Memory B cell (primary cell): ENCODE data around the gene EXTL2.
"Not testable (repeated sequence)": the region's sequence is repeated elsewhere in the genome, so short reads cannot be mapped to it uniquely, and the experiment has no call there.

Experiments
- ATAC-seq: fragments of 150-1000 bp; cut with Tn5 transposase; 2 replicates; pipeline ENCODE4 v1.10.0; 2021; ENCODE audit warnings: low read depth, mild to moderate bottlenecking, moderate library complexity
- DNase-seq, 2 donors: peaks; one replicate each; pipeline ENCODE4 v3.0.0; 2022; ENCODE audit warnings: low spot score in 2 of 2
- H3K27ac Mint-ChIP-seq: one replicate; pipeline ENCODE4 v1.8.0; 2022; ENCODE audit warnings: mild to moderate bottlenecking, moderate library complexity, mixed read lengths
- H3K27me3 Mint-ChIP-seq: one replicate; pipeline ENCODE4 v1.8.0; 2022; ENCODE audit warnings: mixed read lengths
- H3K36me3 Mint-ChIP-seq: one replicate; pipeline ENCODE4 v1.8.0; 2022; ENCODE audit warnings: mild to moderate bottlenecking, mixed read lengths
- H3K4me1 Mint-ChIP-seq: one replicate; pipeline ENCODE4 v1.8.0; 2022; ENCODE audit warnings: mixed read lengths
- H3K4me3 Mint-ChIP-seq: one replicate; pipeline ENCODE4 v1.8.0; 2022; ENCODE audit warnings: mild to moderate bottlenecking, moderate library complexity, mixed read lengths
- H3K9me3 Mint-ChIP-seq: one replicate; pipeline ENCODE4 v1.8.0; 2022; ENCODE audit warnings: mixed read lengths

EXTL2 gene

DNA sequence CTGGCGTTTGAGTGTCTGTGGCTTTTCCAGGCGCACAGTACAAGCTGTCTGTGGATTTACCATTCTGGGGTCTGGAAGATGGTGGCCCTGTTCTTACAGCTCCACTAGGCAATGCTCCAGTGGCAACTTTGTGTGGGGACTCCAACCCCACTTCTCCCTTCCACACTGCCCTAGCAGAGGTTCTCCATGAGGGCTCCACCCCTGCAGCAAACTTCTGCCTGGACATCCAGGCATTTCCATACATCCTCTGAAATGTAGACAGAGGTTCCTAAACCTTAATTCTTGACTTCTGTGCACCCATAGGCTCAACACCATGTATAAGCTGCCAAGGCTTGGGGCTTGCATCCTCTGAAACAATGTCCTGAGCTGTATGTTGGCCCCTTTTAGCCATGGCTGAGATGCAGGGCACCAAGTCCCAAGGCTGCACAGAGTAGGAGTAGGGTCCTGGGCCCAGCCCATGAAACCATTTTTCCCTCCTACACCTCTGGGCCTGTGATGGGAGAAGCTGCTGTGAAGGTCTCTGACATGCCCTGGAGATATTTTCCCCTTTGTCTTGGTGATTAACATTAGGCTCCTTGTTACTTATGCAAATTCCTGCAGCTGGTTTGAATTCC is 4.7 kb downstream of the EXTL2 start:
- H3K27me3 Mint-ChIP-seq, H3K4me3 Mint-ChIP-seq, H3K9me3 Mint-ChIP-seq, H3K4me1 Mint-ChIP-seq, H3K27ac Mint-ChIP-seq, DNase-seq, ATAC-seq: not testable (repeated sequence)
- H3K36me3 Mint-ChIP-seq, result peaks cover 13% of the 10 kb centered on the region

DNA sequence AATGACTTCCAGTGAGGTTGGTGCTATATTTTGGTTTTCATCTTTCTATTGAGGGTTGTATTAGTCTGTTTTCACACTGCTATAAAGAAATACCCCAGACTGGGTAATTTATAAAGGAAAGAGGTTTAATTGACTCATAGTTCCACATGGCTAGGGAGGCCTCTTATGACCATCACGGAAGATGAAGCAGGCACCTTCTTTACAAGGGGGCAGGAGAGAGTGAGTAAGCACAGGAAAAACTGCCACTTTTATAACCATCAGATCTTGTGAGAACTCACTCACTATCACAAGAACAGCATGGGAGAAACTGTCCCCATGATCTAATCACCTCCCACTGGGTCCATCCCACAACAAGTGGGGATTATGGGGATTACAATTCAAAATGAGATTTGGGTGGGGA is 5.6 kb downstream of the EXTL2 start:
- H3K9me3 Mint-ChIP-seq, H3K4me3 Mint-ChIP-seq, DNase-seq, ATAC-seq, H3K4me1 Mint-ChIP-seq, H3K27me3 Mint-ChIP-seq, H3K27ac Mint-ChIP-seq: not testable (repeated sequence)
- peaks cover 13% of the 10 kb centered on the region for H3K36me3 Mint-ChIP-seq

DNA sequence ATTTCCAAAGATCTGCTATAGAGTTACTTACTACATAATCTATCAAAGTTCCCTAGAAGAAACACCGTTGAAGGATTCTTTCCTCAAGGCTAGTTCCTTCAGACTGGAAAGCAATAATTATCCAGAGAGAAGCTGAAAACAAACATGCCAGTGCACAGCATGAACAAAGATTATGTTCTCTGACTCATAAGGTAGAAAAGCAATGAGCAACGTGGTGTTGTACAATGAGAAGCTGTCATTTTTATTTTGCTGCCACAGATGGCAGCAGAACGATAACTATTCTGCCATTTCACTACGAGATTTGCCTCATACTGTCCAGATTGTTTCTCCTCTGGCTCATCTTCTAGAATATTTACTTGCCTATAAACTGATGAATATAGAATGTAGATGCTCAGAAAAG is 10.7 kb downstream of the EXTL2 start:
- H3K27ac Mint-ChIP-seq, result no peak overlapping the region

DNA sequence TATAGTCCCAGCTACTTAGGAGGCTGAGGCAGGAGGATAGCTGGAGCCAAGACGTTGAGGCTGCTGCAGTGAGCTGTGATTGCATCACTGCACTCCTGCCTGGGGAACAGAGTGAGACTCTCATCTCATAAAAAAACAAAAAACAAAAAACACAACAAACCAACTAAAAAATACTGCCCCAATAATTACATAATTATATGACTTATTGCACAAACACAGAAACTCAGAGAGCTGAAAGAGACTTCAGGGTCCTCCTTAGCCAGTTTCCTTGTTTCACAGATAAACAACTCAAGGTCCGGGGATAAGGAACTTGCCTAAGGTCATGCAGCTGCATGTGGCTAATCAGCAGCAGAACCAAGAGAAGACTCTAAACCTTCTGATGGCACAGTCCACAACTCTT is 11.9 kb downstream of the EXTL2 start:
- no peak for ATAC-seq
- H3K27ac Mint-ChIP-seq, result no peak overlapping the region
- H3K9me3 Mint-ChIP-seq, result no peaks in the 10 kb centered on the region
- no peak for DNase-seq
- no peak overlapping the region for H3K4me3 Mint-ChIP-seq
- no peaks in the 10 kb centered on the region for H3K27me3 Mint-ChIP-seq
- H3K4me1 Mint-ChIP-seq, result no peaks in the 10 kb centered on the region
- H3K36me3 Mint-ChIP-seq, result no peaks in the 10 kb centered on the region

More for the DNA sequence above, 10.7 kb downstream of the EXTL2 start:
- no peaks in the 10 kb centered on the region for H3K4me1 Mint-ChIP-seq
- H3K27me3 Mint-ChIP-seq, result no peaks in the 10 kb centered on the region
- peaks cover 2% of the 10 kb centered on the region for H3K36me3 Mint-ChIP-seq
- H3K9me3 Mint-ChIP-seq, result peaks cover 2% of the 10 kb centered on the region
- no peak overlapping the region for H3K4me3 Mint-ChIP-seq
- ATAC-seq, result no peak
- DNase-seq, result no peak

DNA sequence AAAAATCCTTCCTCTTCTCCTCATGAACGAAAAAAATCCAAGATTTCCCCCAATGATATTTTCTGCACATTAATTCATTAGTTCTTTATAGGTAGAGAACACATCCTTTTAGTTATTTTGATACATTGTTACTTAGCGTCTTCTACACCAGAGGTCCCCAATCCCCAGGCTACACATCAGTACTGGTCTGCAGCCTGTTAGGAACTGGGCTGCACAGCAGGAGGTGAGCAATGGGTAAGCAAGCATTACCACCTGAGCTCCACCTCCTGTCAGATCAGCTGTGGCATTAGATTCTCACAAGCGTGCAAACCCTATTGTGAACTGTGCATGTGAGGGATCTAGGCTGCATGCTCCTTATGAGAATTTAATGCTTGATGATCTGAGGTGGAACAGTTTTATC is 13.0 kb downstream of the EXTL2 start:
- H3K27ac Mint-ChIP-seq, result no peak overlapping the region
- no peaks in the 10 kb centered on the region for H3K4me1 Mint-ChIP-seq
- no peaks in the 10 kb centered on the region for H3K36me3 Mint-ChIP-seq
- DNase-seq (no peak), ATAC-seq (no peak)
- no peak overlapping the region for H3K4me3 Mint-ChIP-seq
- H3K27me3 Mint-ChIP-seq, result no peaks in the 10 kb centered on the region
- H3K9me3 Mint-ChIP-seq, result no peaks in the 10 kb centered on the region

DNA sequence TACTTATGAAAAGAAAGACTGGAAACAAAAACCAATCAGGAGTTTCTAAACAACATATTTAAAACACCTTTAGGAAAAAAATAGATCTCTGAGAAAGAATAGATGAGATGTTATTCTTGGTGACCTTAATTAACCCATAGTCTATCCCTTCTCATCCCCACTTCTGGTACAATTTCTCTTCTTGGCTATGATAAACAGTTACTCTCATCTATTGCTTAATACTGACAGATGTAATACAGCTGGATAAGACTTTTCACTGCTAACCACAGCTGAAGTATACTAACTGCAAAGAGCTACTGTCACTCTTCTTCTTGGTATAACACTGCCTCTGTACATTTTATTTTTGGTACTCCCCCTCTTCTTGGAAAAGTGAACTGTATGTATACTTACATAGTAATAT is 15.2 kb downstream of the EXTL2 start:
- ATAC-seq, result no peak
- Mint-ChIP-seq H3K4me1 (no peaks in the 10 kb centered on the region), H3K27ac (no peak overlapping the region), H3K9me3 (no peaks in the 10 kb centered on the region), H3K27me3 (no peaks in the 10 kb centered on the region), H3K36me3 (no peaks in the 10 kb centered on the region), H3K4me3 (no peak overlapping the region)
- no peak for DNase-seq

DNA sequence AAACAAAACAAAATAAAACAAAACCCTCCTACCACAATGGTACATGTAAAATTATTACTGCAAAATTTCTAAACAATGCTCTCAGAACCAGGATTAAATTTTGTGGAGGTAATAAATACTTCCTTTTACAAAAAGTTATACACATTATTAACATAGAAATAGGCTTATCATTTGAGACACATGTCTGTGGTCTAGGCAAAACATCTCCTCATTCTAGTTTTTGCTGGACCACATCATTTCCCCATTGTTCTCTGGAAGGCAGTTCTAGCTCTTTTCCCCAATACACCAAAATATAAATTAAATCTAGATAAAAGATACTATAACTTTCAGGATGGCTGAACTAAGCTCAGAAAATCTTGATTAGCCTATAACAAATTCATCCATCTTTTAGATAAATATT is 18.4 kb downstream of the EXTL2 start:
- no peak overlapping the region for H3K4me3 Mint-ChIP-seq
- H3K27me3 Mint-ChIP-seq, result no peaks in the 10 kb centered on the region
- no peaks in the 10 kb centered on the region for H3K9me3 Mint-ChIP-seq
- DNase-seq, result no peak
- H3K27ac Mint-ChIP-seq, result no peak overlapping the region
- ATAC-seq, result no peak
- no peaks in the 10 kb centered on the region for H3K4me1 Mint-ChIP-seq
- H3K36me3 Mint-ChIP-seq, result no peaks in the 10 kb centered on the region

DNA sequence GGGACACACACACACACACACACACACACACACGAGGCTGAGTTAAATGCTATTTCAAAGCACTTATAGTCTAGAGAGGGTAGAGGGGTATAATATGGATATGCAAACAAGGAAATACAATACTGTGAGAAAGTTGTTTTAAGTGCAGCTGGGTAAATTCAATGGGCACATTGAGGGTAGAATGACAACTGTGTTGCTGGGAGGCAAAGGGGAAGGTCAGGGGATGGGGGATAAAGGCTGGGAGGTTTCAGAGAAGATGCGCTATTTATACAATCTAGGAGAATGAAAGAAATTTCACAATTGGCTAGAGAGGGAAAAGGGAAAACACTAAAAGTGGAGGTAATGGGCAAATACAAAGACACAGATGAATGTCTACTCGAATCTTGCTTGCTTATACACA is 19.4 kb downstream of the EXTL2 start:
- H3K27me3 Mint-ChIP-seq, result no peaks in the 10 kb centered on the region
- ATAC-seq (no peak), DNase-seq (no peak)
- H3K4me3 Mint-ChIP-seq, result no peak overlapping the region
- no peaks in the 10 kb centered on the region for H3K36me3 Mint-ChIP-seq
- no peaks in the 10 kb centered on the region for H3K9me3 Mint-ChIP-seq
- H3K27ac Mint-ChIP-seq, result no peak overlapping the region
- H3K4me1 Mint-ChIP-seq, result no peaks in the 10 kb centered on the region

DNA sequence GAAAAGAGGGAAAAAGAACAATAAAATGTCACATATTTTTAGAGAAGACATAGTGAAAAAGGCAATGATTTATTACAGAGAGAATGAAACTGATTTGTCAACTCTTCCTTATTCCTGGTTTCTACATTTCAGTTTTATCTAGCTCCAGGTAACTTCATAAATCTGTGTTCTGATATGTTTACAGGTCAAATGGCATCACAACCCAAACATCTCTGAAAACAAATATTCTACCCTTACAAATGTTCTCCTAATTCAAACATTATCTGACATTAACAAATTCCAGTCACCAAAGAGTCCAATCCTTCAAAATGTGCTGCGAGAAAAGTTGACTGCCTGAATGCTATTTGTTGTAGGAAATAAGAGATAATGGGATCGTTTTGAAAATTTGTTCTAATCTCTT is 20.2 kb downstream of the EXTL2 start:
- H3K27ac Mint-ChIP-seq, result no peak overlapping the region
- ATAC-seq (no peak), DNase-seq (no peak)
- H3K36me3 Mint-ChIP-seq, result no peaks in the 10 kb centered on the region
- no peaks in the 10 kb centered on the region for H3K9me3 Mint-ChIP-seq
- no peak overlapping the region for H3K4me3 Mint-ChIP-seq
- H3K27me3 Mint-ChIP-seq, result no peaks in the 10 kb centered on the region
- H3K4me1 Mint-ChIP-seq, result no peaks in the 10 kb centered on the region

DNA sequence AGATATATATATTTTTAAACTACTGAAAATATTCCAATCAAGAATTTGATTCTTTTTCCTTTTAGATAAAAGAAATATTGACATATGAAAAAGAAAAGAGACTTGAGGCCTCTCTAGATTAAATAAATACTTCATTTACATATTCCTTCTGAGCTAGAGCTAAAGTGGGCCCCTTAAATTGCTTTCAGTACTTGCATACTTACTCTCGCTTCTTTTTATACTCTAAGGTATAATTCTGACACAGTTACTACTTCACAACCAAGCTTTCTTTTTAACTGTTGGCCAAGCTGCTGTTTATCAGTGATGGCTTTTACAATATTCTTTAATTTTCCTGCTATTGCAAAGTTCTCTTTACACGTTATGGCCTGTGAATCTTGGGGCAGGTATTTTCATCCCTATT is 24.6 kb downstream of the EXTL2 start:
- no peak for ATAC-seq
- no peak overlapping the region for H3K27ac Mint-ChIP-seq
- H3K9me3 Mint-ChIP-seq, result no peaks in the 10 kb centered on the region
- DNase-seq, result no peak
- H3K4me3 Mint-ChIP-seq, result no peak overlapping the region
- no peaks in the 10 kb centered on the region for H3K36me3 Mint-ChIP-seq
- H3K27me3 Mint-ChIP-seq, result no peaks in the 10 kb centered on the region
- H3K4me1 Mint-ChIP-seq, result no peaks in the 10 kb centered on the region

DNA sequence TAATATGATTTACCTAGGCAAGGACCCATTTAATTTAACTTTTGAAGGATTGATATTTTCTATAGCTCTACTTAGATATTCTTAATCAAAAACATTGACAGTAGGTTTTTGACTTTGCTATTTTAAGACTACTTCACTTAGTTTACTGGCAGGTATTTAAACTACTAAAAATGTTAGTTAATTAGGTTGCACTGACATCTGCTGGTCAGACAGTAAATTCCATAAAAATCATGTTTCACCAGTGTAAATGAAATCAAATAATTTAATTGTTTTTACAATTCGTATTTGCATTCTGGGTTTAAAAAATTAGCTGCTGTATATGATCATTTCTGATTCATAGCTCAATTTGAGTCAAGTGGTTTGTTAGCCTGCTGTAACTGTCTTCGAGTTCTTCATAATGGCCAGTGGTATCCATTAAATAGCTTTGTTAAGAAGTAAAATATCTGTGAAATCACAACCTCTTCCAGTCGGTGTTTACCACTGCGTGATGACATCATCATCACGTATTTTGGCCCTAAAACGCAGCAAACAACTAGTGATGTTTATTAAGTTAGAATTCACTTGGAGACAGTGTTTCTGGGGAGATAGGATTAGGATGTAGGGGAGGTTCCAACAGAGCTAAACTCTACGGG is 26.2 kb downstream of the EXTL2 start:
- H3K9me3 Mint-ChIP-seq, result no peaks in the 10 kb centered on the region
- H3K36me3 Mint-ChIP-seq, result no peaks in the 10 kb centered on the region
- no peak overlapping the region for H3K4me3 Mint-ChIP-seq
- peak in 1 of 2 donors; percentile 14 for DNase-seq
- H3K27me3 Mint-ChIP-seq, result no peaks in the 10 kb centered on the region
- H3K27ac Mint-ChIP-seq, result no peak overlapping the region
- H3K4me1 Mint-ChIP-seq, result no peaks in the 10 kb centered on the region
- ATAC-seq, result no peak

DNA sequence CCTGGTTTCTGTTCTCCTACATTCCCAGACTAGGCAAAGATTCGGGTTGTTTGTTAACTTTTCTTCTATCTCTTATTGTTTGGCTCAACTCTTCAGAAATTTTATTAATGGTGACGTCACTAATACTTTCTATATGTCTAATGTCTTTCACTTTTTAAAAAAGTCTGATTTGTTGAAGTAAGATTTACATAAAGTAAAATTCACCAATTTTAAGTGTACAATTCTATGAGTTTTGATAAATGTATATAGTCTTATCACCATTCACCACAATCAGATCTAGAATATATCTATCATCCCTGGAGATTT is 27.8 kb downstream of the EXTL2 start:
- Mint-ChIP-seq H3K9me3 (no peaks in the 10 kb centered on the region), H3K36me3 (no peaks in the 10 kb centered on the region), H3K27me3 (no peaks in the 10 kb centered on the region), H3K27ac (no peak overlapping the region), H3K4me3 (no peak overlapping the region), H3K4me1 (no peaks in the 10 kb centered on the region)
- DNase-seq (no peak), ATAC-seq (no peak)

DNA sequence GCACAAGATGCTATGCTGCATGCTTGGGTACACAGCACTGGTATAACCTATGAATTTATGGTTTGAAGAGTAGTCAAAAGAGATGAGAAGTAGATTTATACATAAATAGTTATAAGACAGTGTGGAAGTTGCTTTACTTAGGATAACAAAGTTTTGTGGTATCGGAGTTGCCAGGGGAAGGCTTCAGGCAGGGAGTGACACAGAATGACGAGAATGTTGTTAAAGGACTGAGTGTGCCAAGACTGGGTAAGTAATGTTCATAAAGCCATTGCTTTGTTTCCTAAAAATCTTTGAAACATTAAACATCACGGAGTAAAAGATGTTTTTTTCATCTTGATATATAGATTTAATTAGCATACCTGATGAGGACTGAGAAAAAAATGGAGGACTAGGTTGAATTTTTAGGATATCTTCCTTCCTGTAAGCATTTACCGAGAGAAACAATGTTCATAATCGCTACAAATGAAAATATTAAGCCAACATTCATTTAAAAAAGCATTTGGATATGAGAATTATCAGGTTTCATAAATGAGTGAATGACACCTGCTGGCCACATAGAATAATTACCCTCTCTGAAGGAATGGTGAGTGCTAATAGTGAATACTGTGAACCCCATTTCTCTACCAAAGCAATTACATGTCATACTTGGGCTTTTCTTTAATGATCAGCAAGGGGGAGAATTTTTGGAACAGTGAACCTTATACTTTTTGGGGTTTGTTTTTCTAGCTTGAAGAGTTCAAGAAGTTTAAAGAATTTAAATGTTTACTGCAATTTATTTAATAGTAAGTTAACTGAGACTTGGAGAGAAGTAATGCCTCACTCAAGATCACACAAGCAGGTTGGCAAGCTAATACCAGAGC is 28.4 kb downstream of the EXTL2 start:
- H3K4me3 Mint-ChIP-seq, result no peak overlapping the region
- no peak overlapping the region for H3K27ac Mint-ChIP-seq
- H3K27me3 Mint-ChIP-seq, result no peaks in the 10 kb centered on the region
- H3K9me3 Mint-ChIP-seq, result no peaks in the 10 kb centered on the region
- no peaks in the 10 kb centered on the region for H3K36me3 Mint-ChIP-seq
- ATAC-seq, result no peak
- H3K4me1 Mint-ChIP-seq, result no peaks in the 10 kb centered on the region
- DNase-seq, result no peak

DNA sequence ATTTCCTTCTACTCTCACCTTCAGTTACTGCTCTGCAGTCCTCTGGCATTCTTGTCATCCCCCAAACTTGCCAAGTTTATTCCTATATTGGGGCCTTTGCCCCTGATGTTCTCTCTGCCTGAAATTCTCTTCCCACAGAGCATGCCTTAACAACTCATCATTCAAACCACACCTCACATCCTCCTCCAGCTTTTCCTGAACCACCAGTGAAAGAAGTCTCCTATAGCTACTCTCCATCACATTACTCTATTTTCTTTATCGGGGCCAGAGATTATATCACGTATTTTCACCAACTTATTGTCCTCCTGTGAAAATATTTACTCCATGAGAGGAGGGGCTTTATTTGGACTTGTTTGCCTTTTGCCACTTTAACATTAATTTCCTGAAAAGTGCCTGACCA is 32.1 kb downstream of the EXTL2 start:
- H3K27me3 Mint-ChIP-seq, result peaks cover 4% of the 10 kb centered on the region
- no peaks in the 10 kb centered on the region for H3K36me3 Mint-ChIP-seq
- no peaks in the 10 kb centered on the region for H3K9me3 Mint-ChIP-seq
- H3K4me3 Mint-ChIP-seq, result no peak overlapping the region
- H3K27ac Mint-ChIP-seq, result no peak overlapping the region
- no peak for DNase-seq
- no peak for ATAC-seq
- no peaks in the 10 kb centered on the region for H3K4me1 Mint-ChIP-seq

DNA sequence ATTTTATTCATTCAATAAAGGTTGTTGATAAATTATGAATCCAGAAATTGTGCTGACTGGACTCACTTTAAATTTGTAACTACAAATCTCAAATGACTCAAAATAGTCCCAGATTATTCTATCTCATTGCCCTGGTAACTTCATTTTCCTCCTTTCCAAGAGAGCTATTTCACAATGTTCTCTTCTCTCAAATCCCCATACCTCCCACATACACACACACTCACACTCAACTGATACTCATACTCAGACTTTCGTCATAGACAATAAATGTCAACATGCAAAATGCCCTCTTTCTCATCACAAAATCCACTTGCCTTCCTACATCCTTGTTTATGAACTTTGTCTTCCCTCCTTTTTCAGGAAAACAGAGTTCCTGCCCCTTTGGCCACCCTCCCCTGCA is 33.3 kb downstream of the EXTL2 start:
- H3K27me3 Mint-ChIP-seq, result peaks cover 4% of the 10 kb centered on the region
- no peak for ATAC-seq

More for the DNA sequence above, 33.3 kb downstream of the EXTL2 start:
- H3K36me3 Mint-ChIP-seq, result no peaks in the 10 kb centered on the region
- no peak overlapping the region for H3K4me3 Mint-ChIP-seq
- H3K4me1 Mint-ChIP-seq, result no peaks in the 10 kb centered on the region
- H3K9me3 Mint-ChIP-seq, result no peaks in the 10 kb centered on the region
- no peak for DNase-seq
- H3K27ac Mint-ChIP-seq, result no peak overlapping the region
